Ascending aorta (tissue), 2 donors: ENCODE data around the gene ARHGAP35. TPM values are rescaled to one million over a fixed set of nuclear protein-coding genes. Genes with fewer than 3 reads are reported as not detected.
"Not testable (repeated sequence)": the region's sequence is repeated elsewhere in the genome, so short reads cannot be mapped to it uniquely, and the experiment has no call there.

Source experiments
- DNase-seq, 2 donors: peaks; one replicate each; pipeline ENCODE4 v3.0.0-alpha.2; 2019; ENCODE audit warnings: low spot score in 2 of 2
- H3K27ac ChIP-seq, 2 donors: fragments of 200-600 bp; sonication (generic); one replicate each; pipeline ENCODE4 v1.5.1; 2016 to 2017; ENCODE audit warnings: mild to moderate bottlenecking in 1 of 2
- H3K27me3 ChIP-seq: fragments of 200-600 bp; sonication (generic); one replicate; pipeline ENCODE4 v1.5.1; 2017
- H3K36me3 ChIP-seq, 2 donors: fragments of 200-600 bp; sonication (generic); one replicate each; pipeline ENCODE4 v1.5.1; 2016
- H3K4me1 ChIP-seq, 2 donors: fragments of 200-600 bp; sonication (generic); one replicate each; pipeline ENCODE4 v1.5.1; 2016 to 2017; ENCODE audit warnings: mild to moderate bottlenecking in 1 of 2
- H3K4me3 ChIP-seq, 2 donors: fragments of 200-600 bp; sonication (generic); one replicate each; pipeline ENCODE4 v1.5.1; 2016 to 2017; ENCODE audit warnings: mild to moderate bottlenecking in 1 of 2
- H3K9me3 ChIP-seq, 2 donors: fragments of 200-600 bp; sonication (generic); one replicate each; pipeline ENCODE4 v1.5.1; 2016
- intact Hi-C: fragments of 100-400 bp; cut with DNase I; formaldehyde crosslinking; loops from one replicate; pipeline ENCODE4 v1.15.1; 2023
- total RNA-seq: library from RNA; depleted of rRNA; stranded (reverse); fragments of >200 nt; gene quantifications from one replicate; pipeline ENCODE4 v1.1.0, GENCODE V29; 2016
- TF ChIP-seq, protein P1 (sequence below), 3 experiments: fragments of 200-600 bp in 2 of 3; fragments of 450-650 bp in 1 of 3; sonication (generic) in 2 of 3; IDR thresholded peaks; one replicate each; pipeline ENCODE4 v1.5.1; 2016 to 2019; ENCODE audit warnings: antibody characterized with exemption in 3 of 3, mild to moderate bottlenecking in 1 of 3, moderate library complexity in 1 of 3

The ARHGAP35 gene
- total RNA-seq, 1 donor from 2014 or later = 23.7 TPM

DNA sequence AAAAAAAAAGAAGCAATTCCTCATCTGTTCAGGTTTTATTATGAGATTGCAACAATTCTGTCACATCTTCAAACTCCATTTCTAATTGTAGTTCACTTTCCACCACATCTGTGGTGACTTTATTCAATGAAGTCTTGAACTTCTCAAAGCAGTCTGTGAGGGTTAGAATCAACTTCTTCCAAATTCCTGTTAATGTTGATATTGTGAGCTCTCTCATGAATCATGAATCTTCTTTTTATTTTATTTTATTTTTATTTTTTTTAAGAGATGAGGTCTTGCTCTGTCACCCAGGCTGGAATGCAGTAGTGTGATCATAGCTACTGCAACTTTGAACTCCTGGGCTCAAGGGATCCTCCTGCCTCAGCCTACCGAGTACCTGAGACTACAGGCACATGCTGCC lies 19.6 kb downstream of the ARHGAP35 start:
- Histone ChIP-seq H3K27me3 (no peaks in the 10 kb centered on the region), H3K9me3 (no peaks in the 10 kb centered on the region), H3K4me3 (no peak overlapping the region), H3K4me1 (peaks cover 0 to 4% of the 10 kb centered on the region in 2 donors), H3K27ac (no peak overlapping the region), H3K36me3 (no peaks in the 10 kb centered on the region)
- TF ChIP-seq, protein P1, sequence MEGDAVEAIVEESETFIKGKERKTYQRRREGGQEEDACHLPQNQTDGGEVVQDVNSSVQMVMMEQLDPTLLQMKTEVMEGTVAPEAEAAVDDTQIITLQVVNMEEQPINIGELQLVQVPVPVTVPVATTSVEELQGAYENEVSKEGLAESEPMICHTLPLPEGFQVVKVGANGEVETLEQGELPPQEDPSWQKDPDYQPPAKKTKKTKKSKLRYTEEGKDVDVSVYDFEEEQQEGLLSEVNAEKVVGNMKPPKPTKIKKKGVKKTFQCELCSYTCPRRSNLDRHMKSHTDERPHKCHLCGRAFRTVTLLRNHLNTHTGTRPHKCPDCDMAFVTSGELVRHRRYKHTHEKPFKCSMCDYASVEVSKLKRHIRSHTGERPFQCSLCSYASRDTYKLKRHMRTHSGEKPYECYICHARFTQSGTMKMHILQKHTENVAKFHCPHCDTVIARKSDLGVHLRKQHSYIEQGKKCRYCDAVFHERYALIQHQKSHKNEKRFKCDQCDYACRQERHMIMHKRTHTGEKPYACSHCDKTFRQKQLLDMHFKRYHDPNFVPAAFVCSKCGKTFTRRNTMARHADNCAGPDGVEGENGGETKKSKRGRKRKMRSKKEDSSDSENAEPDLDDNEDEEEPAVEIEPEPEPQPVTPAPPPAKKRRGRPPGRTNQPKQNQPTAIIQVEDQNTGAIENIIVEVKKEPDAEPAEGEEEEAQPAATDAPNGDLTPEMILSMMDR (IDR thresholded peaks at IDR 0.05) = no peak
- intact Hi-C loops = no loop called here
- no peak for DNase-seq

DNA sequence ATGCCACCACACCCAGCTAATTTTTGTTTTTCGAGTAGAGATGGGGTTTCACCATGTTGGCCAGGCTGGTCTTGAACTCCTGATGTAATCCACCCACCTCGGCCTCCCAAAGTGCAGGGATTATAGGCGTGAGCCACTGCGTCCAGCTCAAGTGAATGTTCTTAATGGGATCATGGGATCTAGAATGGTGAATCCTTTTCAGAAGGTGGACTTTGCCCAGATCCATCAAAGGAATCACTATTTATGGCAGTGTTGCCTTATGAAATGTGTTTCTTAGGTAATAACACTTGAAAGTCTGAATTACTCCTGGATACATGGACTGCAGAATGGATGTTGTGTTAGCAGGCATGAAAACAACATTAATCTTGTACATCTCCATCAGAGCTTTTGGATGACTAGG lies 20.3 kb downstream of the ARHGAP35 start:
- H3K4me3 ChIP-seq = no peak overlapping the region
- H3K4me1 ChIP-seq = peaks cover 0 to 9% of the 10 kb centered on the region in 2 donors
- TF ChIP-seq, protein P1 (IDR thresholded peaks at IDR 0.05) = no peak
- H3K27me3 ChIP-seq = no peaks in the 10 kb centered on the region
- no peaks in the 10 kb centered on the region for H3K9me3 ChIP-seq
- H3K36me3 ChIP-seq = no peaks in the 10 kb centered on the region
- DNase-seq = no peak
- intact Hi-C loops = no loop called here
- H3K27ac ChIP-seq = no peak overlapping the region

DNA sequence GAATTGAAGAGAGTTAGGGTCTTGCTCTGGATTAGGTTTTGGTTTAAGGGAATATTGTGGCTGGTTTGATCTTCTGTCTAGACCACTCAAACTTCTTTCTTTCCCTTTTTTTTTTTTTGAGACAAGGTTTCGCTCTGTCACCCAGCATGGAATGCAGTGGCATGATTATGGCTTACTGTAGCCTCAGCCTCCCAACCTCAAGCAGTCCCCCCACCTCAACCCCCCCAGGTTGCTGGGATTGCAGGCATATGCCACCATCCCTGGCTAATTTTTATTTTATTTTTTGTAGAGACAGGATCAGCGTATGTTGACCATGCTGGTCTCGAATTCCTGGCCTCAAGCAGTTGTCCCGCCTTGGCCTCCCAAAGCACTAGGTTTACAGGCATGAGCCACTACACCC lies 21.2 kb downstream of the ARHGAP35 start:
- Histone ChIP-seq H3K4me1 (peaks cover 0 to 9% of the 10 kb centered on the region in 2 donors), H3K36me3 (no peaks in the 10 kb centered on the region), H3K4me3 (no peak overlapping the region), H3K9me3 (no peaks in the 10 kb centered on the region), H3K27ac (no peak overlapping the region), H3K27me3 (no peaks in the 10 kb centered on the region)
- DNase-seq = no peak
- intact Hi-C loops = no loop called here
- TF ChIP-seq, protein P1 (IDR thresholded peaks at IDR 0.05) = no peak

DNA sequence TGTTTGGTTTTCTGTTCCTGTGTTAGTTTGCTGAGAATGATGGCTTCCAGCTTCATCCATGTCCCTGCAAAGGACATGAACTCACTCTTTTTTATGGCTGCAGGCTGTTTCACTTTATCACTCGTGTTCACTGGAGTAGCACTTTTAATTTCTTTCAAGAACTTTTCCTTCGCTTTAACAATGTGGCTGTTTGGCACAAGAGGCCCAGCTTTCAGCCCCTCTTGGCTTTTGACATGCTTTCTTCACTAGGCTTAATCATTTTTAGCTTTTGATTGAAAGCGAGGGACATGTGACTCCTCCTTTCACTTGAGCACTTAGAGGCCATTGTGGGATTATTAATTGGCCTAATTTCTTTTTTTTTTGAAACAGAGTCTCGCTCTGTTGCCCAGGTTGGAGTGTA lies 22.0 kb downstream of the ARHGAP35 start:
- H3K4me1 ChIP-seq, H3K4me3 ChIP-seq, H3K27ac ChIP-seq, H3K9me3 ChIP-seq, H3K27me3 ChIP-seq, DNase-seq, intact Hi-C loops, H3K36me3 ChIP-seq: not testable (repeated sequence)

DNA sequence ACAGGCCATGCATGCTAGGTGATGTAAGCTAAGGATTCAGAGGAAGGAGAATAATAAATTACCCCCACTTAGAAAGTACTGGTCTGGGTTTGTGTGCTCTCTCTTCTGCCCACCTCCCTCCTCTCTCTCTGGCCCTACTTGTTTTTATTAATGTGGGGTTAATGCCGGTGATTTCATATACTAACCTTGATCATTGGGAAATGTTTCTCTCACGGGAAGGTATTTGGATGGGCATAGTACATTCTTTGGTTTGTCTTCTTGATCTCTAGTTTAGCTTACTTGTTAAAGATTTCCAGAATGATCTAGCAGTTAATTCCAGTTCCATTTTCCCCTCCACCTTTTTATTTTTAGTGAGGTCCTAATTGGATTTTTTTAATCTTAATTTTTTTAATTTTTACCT lies 24.6 kb downstream of the ARHGAP35 start:
- intact Hi-C loops = no loop called here
- Histone ChIP-seq H3K36me3 (no peaks in the 10 kb centered on the region), H3K27ac (no peak overlapping the region), H3K4me1 (peaks cover 0 to 4% of the 10 kb centered on the region in 2 donors), H3K9me3 (no peaks in the 10 kb centered on the region), H3K27me3 (no peaks in the 10 kb centered on the region), H3K4me3 (no peak overlapping the region)
- no peak for DNase-seq
- TF ChIP-seq, protein P1 (IDR thresholded peaks at IDR 0.05) = no peak

DNA sequence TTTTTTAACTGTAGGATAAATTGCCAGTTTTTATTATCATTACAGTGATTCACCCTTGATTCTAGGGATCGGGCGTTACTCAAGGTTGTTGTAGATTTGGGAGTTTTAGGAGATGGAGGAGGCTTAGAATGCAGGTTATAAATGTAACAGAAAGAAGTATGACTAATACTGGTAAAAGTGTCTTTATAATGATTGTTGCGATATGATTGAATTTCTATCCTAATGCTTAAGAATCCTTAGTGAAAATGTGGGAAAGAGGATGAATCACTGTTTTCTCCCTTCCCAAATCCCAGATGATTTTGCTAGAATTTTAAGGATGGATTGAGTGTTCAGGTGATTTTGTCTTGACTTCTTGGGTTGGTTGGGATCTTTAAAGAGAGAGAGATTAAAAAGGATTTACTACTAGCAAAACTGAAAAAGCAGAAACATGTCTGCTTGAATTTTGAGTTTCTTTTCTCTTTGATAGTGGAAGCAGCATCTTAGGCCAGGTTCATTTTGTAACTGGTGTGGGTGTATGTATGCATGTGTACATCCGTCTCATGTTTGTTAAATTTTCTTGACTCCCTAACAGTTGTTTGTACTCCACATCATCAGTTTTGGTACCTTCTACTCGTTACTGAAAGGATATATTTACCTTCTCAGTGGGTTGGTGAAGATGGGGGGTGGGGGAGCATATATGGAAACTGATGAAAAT lies 25.9 kb downstream of the ARHGAP35 start:
- no peak overlapping the region for H3K4me3 ChIP-seq
- no peak overlapping the region for H3K27ac ChIP-seq
- peaks cover 0 to 9% of the 10 kb centered on the region in 2 donors for H3K4me1 ChIP-seq
- no peak for DNase-seq
- intact Hi-C loops = no loop called here
- H3K36me3 ChIP-seq = no peaks in the 10 kb centered on the region
- no peaks in the 10 kb centered on the region for H3K9me3 ChIP-seq
- TF ChIP-seq, protein P1 (IDR thresholded peaks at IDR 0.05) = no peak
- H3K27me3 ChIP-seq = no peaks in the 10 kb centered on the region
